Prostate gland (tissue), 2 donors: ENCODE data around the gene POLD2.

Experiments used
- CTCF ChIP-seq, 4 experiments: fragments of 200-600 bp in 2 of 4; fragments of 450-650 bp in 2 of 4; sonication (generic) in 2 of 4; IDR thresholded peaks; 1 replicate in 3 of 4; 2 replicates in 1 of 4; pipeline ENCODE4 v1.5.1; 2016 to 2019; ENCODE audit warnings: antibody characterized with exemption in 4 of 4, mild to moderate bottlenecking in 2 of 4, moderate library complexity in 2 of 4
- POLR2A ChIP-seq: fragments of 450-650 bp; IDR thresholded peaks from one replicate; pipeline ENCODE4 v1.6.1; 2016; ENCODE audit warnings: antibody characterized with exemption, mild to moderate bottlenecking

- no peak for TF ChIP-seq CTCF (IDR thresholded peaks at IDR 0.05)
- TF ChIP-seq POLR2A, result no peak
Observed at GRCh38 chr7:44167920-44168319, 44.6 kb upstream of the POLD2 start.
